DOHH2 (cell line): ENCODE measurements around the gene BATF3.

Experiments
- H3F3A ChIP-seq: fragments of 200-600 bp; sonication (generic), shearing (Covaris generic); 2 replicates; pipeline ENCODE4 v1.6.0; 2016; ENCODE audit warnings: antibody characterized with exemption, mild to moderate bottlenecking; ENCODE audit not compliant: control insufficient read depth, insufficient read depth
- H3K27ac ChIP-seq: fragments of 200-600 bp; sonication (generic); 2 replicates; pipeline ENCODE4 v1.5.1; 2014; ENCODE audit warnings: low read depth, mild to moderate bottlenecking, low read length, moderate library complexity
- H3K27me3 ChIP-seq: fragments of 200-600 bp; sonication (generic); 2 replicates; pipeline ENCODE4 v1.6.1; 2014; ENCODE audit warnings: mild to moderate bottlenecking, low read length, mixed read lengths; ENCODE audit not compliant: control insufficient read depth
- H3K36me3 ChIP-seq: fragments of 200-600 bp; sonication (generic); 2 replicates; pipeline ENCODE4 v1.6.1; 2014; ENCODE audit warnings: mild to moderate bottlenecking, low read length, moderate library complexity, mixed read lengths; ENCODE audit not compliant: control insufficient read depth
- H3K4me1 ChIP-seq: fragments of 200-600 bp; sonication (generic); 2 replicates; pipeline ENCODE4 v1.6.1; 2014; ENCODE audit warnings: mild to moderate bottlenecking, low read length, mixed read lengths; ENCODE audit not compliant: control insufficient read depth
- H3K4me2 ChIP-seq: fragments of 200-600 bp; sonication (generic); 2 replicates; pipeline ENCODE4 v1.6.0; 2014; ENCODE audit warnings: mild to moderate bottlenecking, low read length, moderate library complexity
- H3K4me3 ChIP-seq: fragments of 200-600 bp; sonication (generic); 2 replicates; pipeline ENCODE4 v1.5.1; 2014; ENCODE audit warnings: mild to moderate bottlenecking, low read length, mixed read lengths
- H3K79me2 ChIP-seq: fragments of 200-600 bp; sonication (generic); 2 replicates; pipeline ENCODE4 v1.6.1; 2014; ENCODE audit warnings: mild to moderate bottlenecking, low read length, mixed read lengths; ENCODE audit not compliant: control insufficient read depth
- H3K9me2 ChIP-seq: fragments of 200-600 bp; sonication (generic); replicated peaks from 2 replicates; pipeline ENCODE4 v1.6.1; 2014; ENCODE audit warnings: mild to moderate bottlenecking, low read length, mixed read lengths; ENCODE audit not compliant: control insufficient read depth
- H3K9me3 ChIP-seq: fragments of 200-600 bp; sonication (generic); 2 replicates; pipeline ENCODE4 v1.6.1; 2014; ENCODE audit warnings: antibody characterized with exemption, low read length, mixed read lengths; ENCODE audit not compliant: control insufficient read depth, insufficient read depth
- H4K20me1 ChIP-seq: fragments of 200-600 bp; sonication (generic); 2 replicates; pipeline ENCODE4 v1.6.0; 2014; ENCODE audit warnings: low read depth, mild to moderate bottlenecking, antibody characterized with exemption, low read length, moderate library complexity; ENCODE audit not compliant: control insufficient read depth, insufficient read depth
- CTCF ChIP-seq: fragments of 200-600 bp; sonication (generic); IDR thresholded peaks from one replicate; pipeline ENCODE4 v1.5.1; 2014; ENCODE audit warnings: antibody characterized with exemption, mild to moderate bottlenecking, low read depth, low read length; ENCODE audit not compliant: poor library complexity, severe bottlenecking
- EZH2phosphoT487 ChIP-seq: fragments of 200-600 bp; sonication (generic); IDR thresholded peaks from 2 replicates; pipeline ENCODE4 v1.6.1; 2017; ENCODE audit warnings: borderline replicate concordance, mild to moderate bottlenecking, antibody characterized with exemption, low read length, moderate library complexity, mixed read lengths

Gene BATF3

GRCh38 chr1:212710566-212710965, 10.9 kb upstream of the BATF3 start:
- no peaks in the 10 kb centered on the region for H3K9me3 ChIP-seq
- no peaks in the 10 kb centered on the region for H4K20me1 ChIP-seq
- TF ChIP-seq EZH2phosphoT487: no peak
- TF ChIP-seq CTCF: no peak
- no peaks in the 10 kb centered on the region for H3K4me1 ChIP-seq
- peaks cover 28% of the 10 kb centered on the region for H3K27me3 ChIP-seq
- no peaks in the 10 kb centered on the region for H3K79me2 ChIP-seq
- H3K4me2 ChIP-seq: no peak overlapping the region
- no peaks in the 10 kb centered on the region for H3K36me3 ChIP-seq
- no peaks in the 10 kb centered on the region for H3K9me2 ChIP-seq
- no peak overlapping the region for H3K27ac ChIP-seq
- H3F3A ChIP-seq: no peaks in the 10 kb centered on the region
- no peak overlapping the region for H3K4me3 ChIP-seq

- no peak for TF ChIP-seq CTCF
- no peak for TF ChIP-seq EZH2phosphoT487
- H3K27ac ChIP-seq: no peak overlapping the region
- no peaks in the 10 kb centered on the region for H3K9me3 ChIP-seq
These were observed 4.4 kb upstream of the BATF3 start for GRCh38 chr1:212703991-212704564.

GRCh38 chr1:212702672-212703071, 3.0 kb upstream of the BATF3 start:
- Histone ChIP-seq H3K27me3 (peaks cover 71% of the 10 kb centered on the region), H3K9me3 (no peaks in the 10 kb centered on the region), H3K4me1 (peaks cover 27% of the 10 kb centered on the region), H3K36me3 (no peaks in the 10 kb centered on the region), H3K4me2 (no peak overlapping the region), H3K79me2 (no peaks in the 10 kb centered on the region), H3F3A (peaks cover 10% of the 10 kb centered on the region; the same call in 1 of the 2 replicates), H4K20me1 (no peaks in the 10 kb centered on the region), H3K9me2 (no peaks in the 10 kb centered on the region), H3K27ac (no peak overlapping the region), H3K4me3 (no peak overlapping the region)
- TF ChIP-seq CTCF (no peak), EZH2phosphoT487 (no peak)

More at GRCh38 chr1:212703991-212704564, 4.4 kb upstream of the BATF3 start:
- Histone ChIP-seq H3K4me3 (no peak overlapping the region), H3F3A (peaks cover 10% of the 10 kb centered on the region; the same call in 1 of the 2 replicates), H3K27me3 (peaks cover 60% of the 10 kb centered on the region), H3K4me2 (no peak overlapping the region), H3K4me1 (peaks cover 18% of the 10 kb centered on the region), H3K36me3 (no peaks in the 10 kb centered on the region), H4K20me1 (no peaks in the 10 kb centered on the region), H3K79me2 (no peaks in the 10 kb centered on the region), H3K9me2 (no peaks in the 10 kb centered on the region)
